Measurements from ENCODE around the gene BST2. TPM values are rescaled to one million over a fixed set of nuclear protein-coding genes. Genes with fewer than 3 reads are reported as not detected.

BST2 gene
- polyA plus RNA-seq, 3 donors, result 225 to 284 (median 272) TPM

DNA sequence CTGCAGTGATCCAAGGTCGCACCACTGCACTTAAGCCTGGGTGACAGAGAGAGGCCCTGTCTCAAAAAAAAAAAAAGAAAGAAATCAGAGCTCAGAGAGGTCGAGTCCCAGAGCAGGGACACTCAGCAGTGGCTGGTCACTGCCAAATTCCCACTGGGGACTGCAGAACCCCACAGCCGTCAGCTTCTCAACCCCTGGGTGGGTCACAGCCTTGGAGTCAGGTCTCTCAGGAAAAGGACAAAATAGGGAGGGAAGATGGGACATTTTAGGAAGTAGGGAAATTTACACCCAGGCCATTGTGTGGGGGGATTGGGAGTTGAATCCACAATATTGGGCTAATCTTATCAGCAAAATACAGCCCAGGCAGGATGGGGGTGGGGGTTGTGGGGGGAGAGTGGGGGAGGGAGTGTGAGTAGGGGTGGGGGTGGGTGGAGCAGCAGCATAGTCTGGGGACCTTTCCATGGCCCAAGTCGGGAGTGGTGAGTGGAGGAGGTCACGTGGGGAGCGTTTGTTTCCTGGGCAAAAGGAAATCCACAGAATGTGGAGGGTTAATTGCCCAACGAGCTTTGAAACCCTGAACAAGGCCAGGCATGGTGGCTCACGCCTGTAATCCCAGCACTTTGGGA lies 6.4 kb downstream of the BST2 start:
- H3K9ac ChIP-seq (ENCODE audit: insufficient read depth, low read length, poor library complexity, severe bottlenecking), result no peak overlapping the region
- peaks cover 19 to 24% of the 10 kb centered on the region in 2 donors for H3K4me1 ChIP-seq (ENCODE audit: control insufficient read depth in 1 of 2, insufficient read depth in 2 of 2, low read length in 2 of 2)
- Mint-ChIP-seq H3K4me3 (no peak overlapping the region), H3K27me3 (ENCODE audit: low read depth in 3 of 3) (peaks cover 0 to 1% (median 0%) of the 10 kb centered on the region in 3 donors), H3K36me3 (peaks cover 29 to 61% of the 10 kb centered on the region in 2 donors), H3K4me1 (peaks cover 17% of the 10 kb centered on the region), H3K9me3 (peaks cover 0 to 3% (median 0%) of the 10 kb centered on the region in 7 donors), H3K27ac (no peak overlapping the region)
- no peak for TF ChIP-seq CTCF (IDR thresholded peaks at IDR 0.05)
- H3K27ac ChIP-seq (ENCODE audit: low read depth in 1 of 2, low read length in 2 of 2), result no peak overlapping the region
- H3K36me3 ChIP-seq (replicated peaks in 1 of 2; ENCODE audit: control insufficient read depth in 1 of 2, insufficient read depth in 2 of 2, low read length in 2 of 2), result peaks cover 27 to 46% of the 10 kb centered on the region in 2 donors
- no peak overlapping the region for H2AFZ ChIP-seq (ENCODE audit: insufficient read depth, low read depth, low read length, poor library complexity, severe bottlenecking)
- intact Hi-C loops (cut with micrococcal nuclease), result loop anchor here in 1 of 2 donors (5.0 kb wide), 1 partner anchor 68 kb away; no protein-coding TSS in a partner anchor
- H3K27me3 ChIP-seq (ENCODE audit: control insufficient read depth in 2 of 2, insufficient read depth in 2 of 2, low read length in 2 of 2), result no peaks in the 10 kb centered on the region
- 35% methylated on average over 7 of the region's 8 CpGs for WGBS (ENCODE audit: insufficient coverage)
- no peak overlapping the region for H3K4me2 ChIP-seq (replicated peaks; ENCODE audit: extremely low read depth, low read length, poor library complexity, severe bottlenecking)
- no peak overlapping the region for H3K4me3 ChIP-seq (replicated peaks in 1 of 3; ENCODE audit: low read depth in 2 of 3, low read length in 3 of 3)
- no peaks in the 10 kb centered on the region for H3K9me3 ChIP-seq (replicated peaks in 1 of 2; ENCODE audit: control insufficient read depth in 1 of 2, insufficient read depth in 1 of 2, low read length in 2 of 2)
- DNase-seq, result no peak
- peaks cover 17% of the 10 kb centered on the region for H3K79me2 ChIP-seq (ENCODE audit: insufficient read depth, low read length)
- H4K20me1 ChIP-seq (ENCODE audit: insufficient read depth, low read length), result peaks cover 21% of the 10 kb centered on the region

DNA sequence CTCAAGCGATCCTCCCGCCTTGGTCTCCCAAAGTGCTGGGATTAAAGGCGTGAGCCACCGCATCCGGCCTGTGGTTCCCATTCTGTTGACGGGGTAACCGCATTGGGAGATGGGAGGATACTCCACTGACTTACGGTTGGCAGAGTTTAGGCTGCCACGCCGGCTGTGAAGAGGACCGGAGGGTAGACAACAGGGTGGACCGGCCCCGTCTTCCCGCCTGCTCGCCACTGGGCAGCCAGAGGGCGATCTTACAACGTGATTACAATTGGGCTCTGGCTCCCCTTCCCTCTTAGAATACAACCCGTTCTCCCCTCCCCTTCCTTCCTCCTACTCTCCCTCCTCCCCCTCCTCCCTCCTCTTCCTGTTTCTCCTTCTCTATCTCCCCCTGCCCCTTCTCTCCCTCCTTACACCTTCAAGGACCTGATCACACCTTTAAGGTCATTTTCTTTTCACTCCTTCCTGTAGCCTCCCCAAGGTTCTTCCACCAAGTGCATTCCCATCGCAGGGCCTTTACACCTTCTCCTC lies 10.5 kb downstream of the BST2 start:
- peaks cover 14 to 22% of the 10 kb centered on the region in 2 donors for H3K36me3 ChIP-seq (replicated peaks in 1 of 2; ENCODE audit: control insufficient read depth in 1 of 2, insufficient read depth in 2 of 2, low read length in 2 of 2)
- H3K4me3 ChIP-seq (replicated peaks in 1 of 3; ENCODE audit: low read depth in 2 of 3, low read length in 3 of 3), result peak overlapping the region in 1 of 3 experiments; percentile 20
- H2AFZ ChIP-seq (ENCODE audit: insufficient read depth, low read depth, low read length, poor library complexity, severe bottlenecking), result no peak overlapping the region
- peak overlapping the region; percentile 33 for H3K4me2 ChIP-seq (replicated peaks; ENCODE audit: extremely low read depth, low read length, poor library complexity, severe bottlenecking)
- intact Hi-C loops (cut with micrococcal nuclease), result loop anchor here in 1 of 2 donors (5.0 kb wide), 1 partner anchor 72 kb away; no protein-coding TSS in a partner anchor
- no peaks in the 10 kb centered on the region for H4K20me1 ChIP-seq (ENCODE audit: insufficient read depth, low read length)
- no peak overlapping the region for H3K27ac ChIP-seq (ENCODE audit: low read depth in 1 of 2, low read length in 2 of 2)
- Mint-ChIP-seq H3K4me3 (no peak overlapping the region), H3K27ac (peak overlapping the region in 2 of 7 donors; percentile 71 to 78), H3K27me3 (ENCODE audit: low read depth in 3 of 3) (peaks cover 10 to 12% (median 10%) of the 10 kb centered on the region in 3 donors), H3K4me1 (peaks cover 30% of the 10 kb centered on the region), H3K9me3 (peaks cover 0 to 8% (median 2%) of the 10 kb centered on the region in 7 donors), H3K36me3 (peaks cover 11 to 30% of the 10 kb centered on the region in 2 donors)
- H3K9me3 ChIP-seq (replicated peaks in 1 of 2; ENCODE audit: control insufficient read depth in 1 of 2, insufficient read depth in 1 of 2, low read length in 2 of 2), result peaks cover 0 to 2% of the 10 kb centered on the region in 2 donors
- H3K27me3 ChIP-seq (ENCODE audit: control insufficient read depth in 2 of 2, insufficient read depth in 2 of 2, low read length in 2 of 2), result peaks cover 3 to 8% of the 10 kb centered on the region in 2 donors
- no peak overlapping the region for H3K9ac ChIP-seq (ENCODE audit: insufficient read depth, low read length, poor library complexity, severe bottlenecking)
- DNase-seq, result peak; percentile 44 to 63 (median 48)
- no peaks in the 10 kb centered on the region for H3K79me2 ChIP-seq (ENCODE audit: insufficient read depth, low read length)
- TF ChIP-seq CTCF (IDR thresholded peaks at IDR 0.05), result peak; percentile 83
- H3K4me1 ChIP-seq (ENCODE audit: control insufficient read depth in 1 of 2, insufficient read depth in 2 of 2, low read length in 2 of 2), result peaks cover 31 to 38% of the 10 kb centered on the region in 2 donors
- 14% methylated on average over 16 of the region's 19 CpGs for whole genome bisulfite sequencing (ENCODE audit: insufficient coverage)

All from CD14-positive monocyte (primary cell).